ENCODE measurements around the gene QPRT.

DNA sequence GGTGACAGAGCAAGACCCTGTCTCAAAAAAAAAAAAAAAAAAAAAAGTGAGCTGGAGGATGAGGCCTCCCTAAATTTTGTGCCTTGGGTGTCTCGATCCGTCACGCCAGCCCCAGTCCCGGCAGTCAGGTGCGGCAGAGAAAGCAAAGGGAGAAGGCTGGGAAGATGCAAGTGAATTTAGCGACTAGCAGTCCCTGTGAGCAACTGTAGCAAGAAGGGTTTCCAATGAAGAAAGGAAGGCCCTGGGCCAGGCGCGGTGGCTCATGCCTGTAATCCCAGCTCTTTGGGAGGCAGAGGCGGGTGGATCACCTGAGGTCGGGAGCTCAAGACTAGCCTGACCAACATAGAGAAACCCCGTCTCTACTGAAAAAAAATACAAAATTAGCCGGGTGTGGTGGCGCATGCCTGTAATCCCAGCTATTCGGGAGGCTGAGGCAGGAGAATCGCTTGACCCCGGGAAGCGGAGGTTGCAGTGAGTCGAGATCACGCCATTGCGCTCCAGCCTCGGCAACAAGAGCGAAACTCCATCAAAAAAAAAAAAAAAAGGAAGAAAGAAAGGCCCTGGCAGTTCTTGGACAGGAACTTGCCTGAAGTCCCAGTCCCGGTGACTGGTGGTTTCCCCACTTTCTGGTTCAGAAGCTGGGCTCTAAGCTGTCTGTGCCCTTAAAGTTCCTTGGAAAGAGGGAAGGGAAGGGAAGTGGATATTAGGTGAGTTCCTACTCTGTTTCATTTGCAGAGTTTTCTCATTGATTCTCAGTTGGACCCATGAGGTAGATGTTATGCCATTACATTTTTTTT, 1.8 kb upstream of the QPRT start:
- TF ChIP-seq, protein P1, sequence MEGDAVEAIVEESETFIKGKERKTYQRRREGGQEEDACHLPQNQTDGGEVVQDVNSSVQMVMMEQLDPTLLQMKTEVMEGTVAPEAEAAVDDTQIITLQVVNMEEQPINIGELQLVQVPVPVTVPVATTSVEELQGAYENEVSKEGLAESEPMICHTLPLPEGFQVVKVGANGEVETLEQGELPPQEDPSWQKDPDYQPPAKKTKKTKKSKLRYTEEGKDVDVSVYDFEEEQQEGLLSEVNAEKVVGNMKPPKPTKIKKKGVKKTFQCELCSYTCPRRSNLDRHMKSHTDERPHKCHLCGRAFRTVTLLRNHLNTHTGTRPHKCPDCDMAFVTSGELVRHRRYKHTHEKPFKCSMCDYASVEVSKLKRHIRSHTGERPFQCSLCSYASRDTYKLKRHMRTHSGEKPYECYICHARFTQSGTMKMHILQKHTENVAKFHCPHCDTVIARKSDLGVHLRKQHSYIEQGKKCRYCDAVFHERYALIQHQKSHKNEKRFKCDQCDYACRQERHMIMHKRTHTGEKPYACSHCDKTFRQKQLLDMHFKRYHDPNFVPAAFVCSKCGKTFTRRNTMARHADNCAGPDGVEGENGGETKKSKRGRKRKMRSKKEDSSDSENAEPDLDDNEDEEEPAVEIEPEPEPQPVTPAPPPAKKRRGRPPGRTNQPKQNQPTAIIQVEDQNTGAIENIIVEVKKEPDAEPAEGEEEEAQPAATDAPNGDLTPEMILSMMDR (IDR thresholded peaks at IDR 0.05), result no peak
- no peak for TF ChIP-seq POLR2A (IDR thresholded peaks at IDR 0.05)

All from adrenal gland (tissue), 5 donors.